KBM-7 (cell line): ENCODE data around the gene KIAA1958.
"Not testable (repeated sequence)": the region's sequence is repeated elsewhere in the genome, so short reads cannot be mapped to it uniquely, and the experiment has no call there.

Experiments
- DNase-seq: peaks from one replicate; pipeline ENCODE4 v3.0.0-alpha.2; 2015
- in situ Hi-C: fragments of 300-500 bp; cut with MboI; formaldehyde crosslinking; loops from 2 replicates; pipeline ENCODE4 v1.14.3; 2020; ENCODE audit warnings: low sequenced_read_pairs, low pct_unique_long_range_greater_than_20kb, mixed read lengths

The KIAA1958 gene

DNA sequence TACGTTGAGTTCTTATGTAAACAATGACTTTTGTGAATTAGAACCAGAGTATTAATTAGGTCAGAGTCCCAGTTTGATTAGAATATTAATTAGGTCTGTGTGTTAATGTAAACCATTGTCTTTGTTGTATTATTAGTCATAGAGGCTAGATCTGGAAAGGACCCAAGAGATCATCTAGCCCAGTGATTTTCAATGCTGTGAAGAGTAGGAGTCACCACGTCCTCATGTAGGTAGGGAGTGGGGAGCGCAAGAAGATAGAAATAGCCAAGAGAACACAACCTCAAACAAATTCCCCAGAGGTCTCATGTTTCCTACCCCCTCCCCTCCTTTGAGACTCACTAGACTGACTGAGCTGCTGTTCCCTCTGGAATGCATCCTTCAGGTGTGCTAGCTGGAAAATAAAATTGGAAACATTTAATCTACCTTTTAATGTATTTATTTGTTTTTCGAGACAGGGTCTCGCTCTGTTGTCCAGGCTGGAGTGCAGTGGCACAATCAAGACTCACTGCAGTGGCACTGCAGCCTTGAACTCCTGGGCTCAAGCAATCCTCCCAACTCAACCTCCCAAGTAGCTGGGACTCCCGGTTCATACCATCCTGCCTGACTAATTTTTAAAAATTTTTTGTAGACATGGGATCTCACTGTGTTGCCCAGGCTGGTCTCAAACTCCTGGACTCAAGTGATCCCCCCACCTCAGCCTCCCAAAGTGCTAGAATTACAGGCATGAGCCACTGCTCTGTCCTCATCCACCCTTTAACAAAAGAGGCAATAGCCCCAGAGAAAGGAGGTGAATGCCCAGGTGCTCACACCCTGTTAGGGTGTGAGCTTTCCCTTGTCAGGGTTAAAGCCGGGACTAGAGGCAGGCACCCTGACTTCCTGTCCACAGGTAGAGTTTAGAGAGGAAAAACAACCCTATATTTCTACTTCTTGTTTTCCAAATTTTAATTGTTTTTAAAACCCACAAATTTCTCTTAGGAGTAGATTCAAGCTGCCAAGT lies 138.4 kb downstream of the KIAA1958 start:
- in situ Hi-C loops, result no loop called here

GRCh38 chr9:112629671-112630485 lies 143.3 kb downstream of the KIAA1958 start:
- no peak for DNase-seq
- in situ Hi-C loops, result no loop called here

More for the DNA sequence above, 138.4 kb downstream of the KIAA1958 start:
- DNase-seq, result no peak

DNA sequence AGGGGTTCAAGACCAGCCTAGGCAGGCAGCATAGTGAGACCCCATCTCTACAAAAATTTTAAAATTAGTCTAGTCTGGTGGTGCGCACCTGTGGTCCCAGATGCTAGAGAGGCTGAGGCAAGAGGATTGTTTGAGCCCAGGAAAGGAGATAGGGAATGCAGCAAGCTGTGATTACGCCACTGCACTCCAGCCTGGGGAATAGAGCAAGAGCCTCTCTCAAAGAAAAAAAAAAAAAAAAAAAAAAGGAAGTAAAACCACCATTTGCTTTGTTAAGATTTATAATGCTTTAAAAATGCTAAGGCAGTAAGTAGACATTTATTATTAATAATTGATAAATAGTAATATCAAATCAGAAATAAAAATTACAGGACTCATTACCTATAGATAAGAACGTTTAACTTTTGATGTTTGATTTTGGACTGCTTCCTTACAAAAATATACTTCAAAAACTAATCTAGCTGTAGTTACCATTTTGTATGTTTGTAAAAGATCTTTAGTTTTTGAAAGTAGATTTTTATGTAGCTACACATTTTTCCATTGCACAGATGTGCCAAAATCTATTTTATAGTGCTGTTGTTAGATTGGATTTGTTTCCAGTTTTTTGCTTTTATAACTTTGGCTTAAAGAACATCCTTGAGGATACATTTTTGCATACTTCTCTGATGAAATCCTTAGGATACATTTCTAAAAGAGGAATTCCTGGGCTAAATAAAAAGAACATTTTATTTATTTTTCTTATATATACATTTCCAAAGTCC lies 144.9 kb downstream of the KIAA1958 start:
- peak; percentile 40 for DNase-seq

GRCh38 chr9:112640311-112640710 lies 153.7 kb downstream of the KIAA1958 start:
- in situ Hi-C loops, result no loop called here

More for the DNA sequence above, 144.9 kb downstream of the KIAA1958 start:
- in situ Hi-C loops, result no loop called here

GRCh38 chr9:112642126-112642525 lies 155.5 kb downstream of the KIAA1958 start:
- no peak for DNase-seq
- in situ Hi-C loops, result no loop called here

More at GRCh38 chr9:112640311-112640710, 153.7 kb downstream of the KIAA1958 start:
- no peak for DNase-seq

- DNase-seq, result no peak
- in situ Hi-C loops, result no loop called here
These were observed 161.0 kb downstream of the KIAA1958 start for GRCh38 chr9:112647596-112647995.

DNA sequence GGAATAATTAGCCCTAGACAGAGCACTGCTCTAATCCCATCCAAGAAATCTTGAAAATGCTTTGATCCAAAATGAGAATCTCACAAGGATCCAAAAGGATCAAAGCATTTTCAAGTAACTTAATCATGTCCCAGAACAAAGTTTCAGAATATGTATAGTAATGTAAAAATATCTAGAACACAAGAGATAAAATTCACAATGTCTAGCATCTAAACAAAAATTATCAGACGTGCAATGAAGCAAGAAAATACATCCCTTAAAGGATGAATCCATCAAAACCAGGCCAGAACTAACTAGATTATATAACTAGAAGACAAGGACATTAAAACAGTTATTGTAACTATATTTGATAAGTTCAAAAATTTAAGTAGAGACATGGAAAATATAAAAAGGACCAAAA lies 162.0 kb downstream of the KIAA1958 start:
- in situ Hi-C loops, result no loop called here
- DNase-seq, result no peak

GRCh38 chr9:112654282-112654681 lies 167.7 kb downstream of the KIAA1958 start:
- in situ Hi-C loops, result no loop called here
- no peak for DNase-seq

DNA sequence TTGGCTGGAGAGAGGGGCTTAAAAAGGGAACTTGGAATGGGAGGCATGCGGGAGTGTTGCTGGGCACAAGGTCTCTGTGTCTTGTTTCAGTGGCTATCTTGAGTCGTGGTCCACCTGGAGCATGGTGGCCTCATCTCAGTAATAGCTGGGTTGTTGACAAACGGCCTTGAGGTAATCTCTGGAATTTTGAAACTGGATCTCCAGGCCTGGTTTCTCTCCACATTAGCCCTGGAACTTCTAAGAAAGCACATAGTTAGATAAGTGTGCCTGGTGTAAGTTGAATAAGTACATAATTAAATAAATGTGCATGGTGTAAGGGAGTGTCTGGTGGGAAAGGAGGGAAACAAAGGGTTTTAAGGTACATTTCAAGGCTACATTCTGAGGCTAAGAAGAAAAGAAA lies 169.0 kb downstream of the KIAA1958 start:
- no peak for DNase-seq
- in situ Hi-C loops, result no loop called here

DNA sequence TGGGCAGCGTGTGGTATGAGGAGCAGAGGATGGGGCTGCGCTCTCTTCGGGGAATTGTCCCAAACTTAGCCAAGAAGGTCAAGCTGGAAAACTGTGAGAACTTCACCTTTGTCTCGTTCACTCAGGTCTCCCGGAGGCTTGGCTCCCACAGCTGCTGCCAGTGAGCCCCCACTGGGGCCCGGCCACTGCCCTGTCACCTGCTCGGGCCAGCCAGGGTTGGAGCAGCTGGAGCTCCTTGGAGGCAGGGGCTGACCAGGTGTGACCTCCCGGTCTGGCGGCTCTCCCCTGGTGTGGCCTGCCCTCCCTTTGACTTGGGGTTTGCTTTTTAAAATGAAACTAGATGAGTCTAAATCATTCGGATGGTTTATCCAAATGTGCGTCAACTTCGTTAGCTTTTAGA lies 173.3 kb downstream of the KIAA1958 start:
- in situ Hi-C loops, result no loop called here
- no peak for DNase-seq

DNA sequence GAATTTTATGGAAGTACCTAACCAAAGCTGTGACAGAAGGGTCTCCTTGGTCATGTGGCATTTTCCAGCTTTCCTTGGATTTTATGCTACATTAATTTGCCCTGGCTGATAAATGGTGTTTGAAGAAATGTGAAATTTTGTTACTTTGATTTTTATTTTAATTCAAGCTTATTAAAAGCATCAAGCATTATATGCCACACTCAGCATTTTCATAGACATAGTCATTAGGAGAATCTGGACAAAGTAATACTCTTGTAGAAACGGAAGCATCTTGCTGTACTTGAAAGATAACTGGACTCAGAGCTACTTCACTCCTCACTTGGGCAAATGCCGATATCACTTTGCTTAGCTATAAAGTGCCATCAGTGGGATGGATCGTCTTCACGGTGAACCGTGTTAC lies 177.1 kb downstream of the KIAA1958 start:
- no peak for DNase-seq
- in situ Hi-C loops, result no loop called here

- in situ Hi-C loops, result no loop called here
- DNase-seq, result no peak
These were observed 177.9 kb downstream of the KIAA1958 start for GRCh38 chr9:112664531-112664930.

GRCh38 chr9:112665347-112665746 lies 178.7 kb downstream of the KIAA1958 start:
- in situ Hi-C loops, result no loop called here
- DNase-seq, result no peak

- DNase-seq, result no peak
- in situ Hi-C loops, result no loop called here
These were observed 182.7 kb downstream of the KIAA1958 start for GRCh38 chr9:112669326-112669725.

DNA sequence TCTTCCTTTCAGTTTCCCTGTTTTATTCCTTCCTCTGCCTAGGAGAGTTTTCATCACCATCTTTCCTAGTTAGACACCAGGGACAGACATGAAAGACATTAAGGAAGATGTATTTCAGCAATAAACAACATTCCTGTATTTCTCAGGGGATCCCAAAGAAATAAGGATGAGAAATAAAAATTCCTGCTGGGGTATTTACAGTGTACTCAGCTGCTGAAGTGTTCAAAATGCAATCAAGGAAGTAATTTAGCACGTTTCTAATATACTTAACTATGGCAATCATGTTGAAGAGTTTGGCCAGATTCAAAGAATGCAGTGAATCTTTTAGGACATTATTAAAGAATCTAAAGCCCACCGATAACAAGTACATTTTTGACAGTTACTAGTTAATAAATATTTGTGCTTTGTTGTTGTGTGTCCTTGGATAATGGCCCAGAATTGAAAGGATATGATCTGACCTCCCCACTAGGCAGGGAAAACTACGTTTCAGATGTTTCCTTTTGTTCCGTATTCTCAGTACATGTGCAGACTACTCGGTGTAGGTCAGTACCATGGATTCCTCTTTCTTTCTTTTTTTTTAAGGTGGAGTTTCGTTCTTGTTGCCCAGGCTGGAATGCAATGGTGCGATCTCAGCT lies 184.5 kb downstream of the KIAA1958 start:
- no peak for DNase-seq
- in situ Hi-C loops, result no loop called here

DNA sequence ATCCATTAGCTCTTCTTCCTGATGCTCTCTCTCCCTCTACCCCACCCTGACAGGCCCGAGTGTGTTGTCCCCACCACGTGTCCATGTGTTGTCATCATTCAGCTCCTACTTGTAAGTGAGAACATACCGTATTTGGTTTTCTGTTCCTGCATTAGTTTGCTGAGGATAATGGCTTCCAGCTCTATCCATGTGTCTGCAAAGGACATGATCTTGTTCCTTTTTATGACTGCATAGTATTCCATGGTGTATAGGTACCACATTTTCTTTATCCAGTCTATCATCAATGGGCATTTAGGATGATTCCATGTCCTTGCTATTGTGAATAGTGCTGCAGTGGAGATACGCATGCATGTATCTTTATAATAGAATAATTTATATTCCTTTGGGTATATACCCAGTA lies 186.6 kb downstream of the KIAA1958 start:
- DNase-seq, in situ Hi-C loops: not testable (repeated sequence)

DNA sequence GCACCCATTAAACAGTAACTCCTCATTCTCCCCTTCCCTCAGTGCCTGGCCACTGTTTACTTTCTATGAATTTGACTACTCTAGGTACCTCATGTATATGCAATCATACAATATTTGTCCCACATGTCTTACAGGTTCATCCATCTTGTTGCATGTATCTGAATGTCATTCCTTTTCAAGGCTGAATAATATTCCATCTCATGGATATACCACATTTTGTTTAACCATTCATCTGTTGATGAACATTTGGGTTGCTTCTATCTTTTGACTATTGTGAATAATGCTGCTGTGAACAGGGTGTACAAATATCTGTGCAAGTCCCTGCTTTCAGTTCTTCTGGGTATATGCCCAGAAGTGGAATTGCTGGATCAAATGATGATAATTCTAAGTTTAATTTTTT lies 190.4 kb downstream of the KIAA1958 start:
- no peak for DNase-seq
- in situ Hi-C loops, result no loop called here

- in situ Hi-C loops, result no loop called here
- no peak for DNase-seq
These were observed 194.2 kb downstream of the KIAA1958 start for GRCh38 chr9:112680731-112681402.
